OCI-LY3 (cell line): ENCODE measurements around the gene TSPOAP1.
A peak's percentile ranks its signal among the peaks of the same experiment; 100 is the strongest.

Experiments
- H2AFZ ChIP-seq: fragments of 200-600, 300-600 bp; shearing (Covaris generic); 2 replicates; pipeline ENCODE4 v1.6.0; 2014; ENCODE audit warnings: antibody characterized with exemption, low read depth, low read length
- H3K27ac ChIP-seq: fragments of 200-600, 300-600 bp; sonication (generic); 2 replicates; pipeline ENCODE4 v1.5.1; 2014; ENCODE audit warnings: mild to moderate bottlenecking, low read length, moderate library complexity, mixed read lengths
- H3K27me3 ChIP-seq: fragments of 200-600, 300-600 bp; sonication (generic); 2 replicates; pipeline ENCODE4 v1.6.1; 2014; ENCODE audit warnings: low read depth, low read length, mixed read lengths
- H3K36me3 ChIP-seq: fragments of 200-600, 300-600 bp; sonication (generic); replicated peaks from 2 replicates; pipeline ENCODE3; 2014; ENCODE audit warnings: low read depth, low read length, mixed read lengths
- H3K4me1 ChIP-seq: fragments of 300-600, 200-600 bp; sonication (generic); 2 replicates; pipeline ENCODE4 v1.6.1; 2014; ENCODE audit warnings: low read length, mixed read lengths
- H3K4me2 ChIP-seq: fragments of 200-600, 300-600 bp; sonication (generic); 2 replicates; pipeline ENCODE4 v1.6.1; 2014; ENCODE audit warnings: low read length, mixed read lengths
- H3K4me3 ChIP-seq: fragments of 300-600, 200-600 bp; sonication (generic); 2 replicates; pipeline ENCODE4 v1.5.1; 2014; ENCODE audit warnings: antibody characterized with exemption, mild to moderate bottlenecking, low read length, moderate library complexity
- H3K79me2 ChIP-seq: fragments of 300-600, 200-600 bp; shearing (Covaris generic); 2 replicates; pipeline ENCODE4 v1.6.1; 2014; ENCODE audit warnings: mild to moderate bottlenecking, low read length, mixed read lengths
- H3K9ac ChIP-seq: fragments of 300-600, 200-600 bp; shearing (Covaris generic); 2 replicates; pipeline ENCODE4 v1.6.0; 2014; ENCODE audit warnings: mild to moderate bottlenecking, low read length, moderate library complexity
- H3K9me3 ChIP-seq: fragments of 200-600, 300-600 bp; shearing (Covaris generic); 2 replicates; pipeline ENCODE4 v1.6.1; 2014; ENCODE audit warnings: low read length, mixed read lengths; ENCODE audit not compliant: insufficient read depth
- H4K20me1 ChIP-seq: fragments of 200-600, 300-600 bp; sonication (generic); 2 replicates; pipeline ENCODE4 v1.6.1; 2016; ENCODE audit warnings: low read length, mixed read lengths; ENCODE audit not compliant: insufficient read depth
- CTCF ChIP-seq: fragments of 200-600, 300-600 bp; sonication (generic); IDR thresholded peaks from 2 replicates; pipeline ENCODE4 v1.5.1; 2014; ENCODE audit warnings: antibody characterized with exemption, low read length, low read depth
- EZH2phosphoT487 ChIP-seq: fragments of 200-600 bp; shearing (Covaris generic); IDR thresholded peaks from 2 replicates; pipeline ENCODE4 v1.6.1; 2018; ENCODE audit warnings: antibody characterized with exemption, mixed run types, low read depth

Gene TSPOAP1

DNA sequence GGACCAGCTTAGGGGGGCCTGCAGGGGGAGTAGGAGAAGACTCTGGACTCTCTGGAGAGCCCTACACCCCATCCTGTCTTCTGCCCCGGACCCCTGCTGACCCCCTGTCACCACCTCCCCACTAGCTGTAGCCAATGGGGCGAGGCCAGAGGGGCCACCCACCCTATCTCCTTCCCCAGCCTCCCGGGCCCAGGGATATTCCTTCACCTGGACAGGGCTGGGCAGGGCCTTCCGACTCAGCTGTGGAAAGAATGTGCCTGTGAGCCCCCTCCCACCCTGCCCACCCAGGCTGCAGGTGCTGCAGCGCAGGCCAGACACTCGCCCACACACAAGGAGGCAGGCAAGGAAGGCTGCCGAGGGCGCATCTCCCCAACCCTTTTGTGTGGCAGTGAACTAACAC is 23.0 kb downstream of the TSPOAP1 start:
- Histone ChIP-seq H2AFZ (no peak overlapping the region), H3K9me3 (no peaks in the 10 kb centered on the region), H3K36me3 (peaks cover 6% of the 10 kb centered on the region), H3K4me1 (peaks cover 7% of the 10 kb centered on the region), H3K9ac (no peak overlapping the region), H3K27me3 (no peaks in the 10 kb centered on the region), H3K79me2 (no peaks in the 10 kb centered on the region), H3K4me2 (no peak overlapping the region), H4K20me1 (no peaks in the 10 kb centered on the region), H3K4me3 (no peak overlapping the region), H3K27ac (no peak overlapping the region)
- TF ChIP-seq EZH2phosphoT487 (no peak), CTCF (no peak)

GRCh38 chr17:58304750-58305486 is 23.7 kb downstream of the TSPOAP1 start:
- H3K27ac ChIP-seq, result no peak overlapping the region
- H3K36me3 ChIP-seq, result peaks cover 6% of the 10 kb centered on the region
- H3K9me3 ChIP-seq, result no peaks in the 10 kb centered on the region
- peak overlapping the region; percentile 80; the same call in 1 of the 2 replicates for H2AFZ ChIP-seq
- no peaks in the 10 kb centered on the region for H3K79me2 ChIP-seq
- H3K4me3 ChIP-seq, result no peak overlapping the region
- H3K4me1 ChIP-seq, result peaks cover 7% of the 10 kb centered on the region
- H3K9ac ChIP-seq, result no peak overlapping the region; the same call in 1 of the 2 replicates
- no peaks in the 10 kb centered on the region for H4K20me1 ChIP-seq
- H3K27me3 ChIP-seq, result no peaks in the 10 kb centered on the region
- TF ChIP-seq EZH2phosphoT487 (no peak), CTCF (no peak)
- peak overlapping the region; percentile 27 for H3K4me2 ChIP-seq

DNA sequence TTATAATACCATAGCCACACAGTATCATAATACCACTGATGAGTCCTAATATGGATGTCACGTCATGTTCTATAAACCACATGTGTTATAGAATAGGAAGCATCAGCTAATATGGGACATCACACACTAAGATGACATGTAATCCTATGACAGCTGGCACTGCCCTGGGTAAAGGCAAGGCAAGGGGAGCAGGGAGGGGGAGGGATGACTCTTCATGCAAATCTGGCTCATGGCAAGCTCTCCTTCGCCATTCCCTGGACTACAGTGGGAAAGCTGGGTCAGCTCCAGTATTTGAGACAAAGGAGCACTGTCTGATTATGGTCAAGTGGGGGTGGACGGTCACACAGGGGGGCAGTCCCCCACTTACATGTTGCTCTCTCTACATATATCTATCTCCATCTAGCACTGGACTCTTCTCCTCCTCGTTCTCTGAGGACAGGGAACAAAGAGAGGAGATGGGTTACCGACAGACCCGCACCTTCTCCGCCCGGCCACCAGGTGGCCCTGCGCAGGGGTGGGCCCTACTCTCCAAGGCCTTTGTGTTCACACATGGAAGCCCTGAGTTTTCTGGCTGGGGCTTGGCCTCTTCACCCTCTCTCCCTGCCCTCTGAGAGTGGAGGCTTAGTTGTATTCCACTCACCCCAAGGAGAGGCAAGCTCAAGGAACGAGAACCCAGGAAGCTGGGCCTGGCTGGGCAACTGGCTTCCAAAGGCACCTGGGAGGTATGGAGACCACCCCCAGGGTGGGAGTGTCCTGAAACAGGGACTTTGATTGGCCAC is 24.4 kb downstream of the TSPOAP1 start:
- no peak overlapping the region for H3K27ac ChIP-seq
- peak overlapping the region; percentile 80; the same call in 1 of the 2 replicates for H2AFZ ChIP-seq

More for the DNA sequence above, 24.4 kb downstream of the TSPOAP1 start:
- Histone ChIP-seq H3K4me1 (peaks cover 7% of the 10 kb centered on the region), H3K9ac (no peak overlapping the region; the same call in 1 of the 2 replicates), H3K36me3 (peaks cover 6% of the 10 kb centered on the region), H4K20me1 (no peaks in the 10 kb centered on the region), H3K4me2 (peak overlapping the region; percentile 27), H3K4me3 (no peak overlapping the region), H3K9me3 (no peaks in the 10 kb centered on the region), H3K27me3 (no peaks in the 10 kb centered on the region), H3K79me2 (no peaks in the 10 kb centered on the region)
- TF ChIP-seq CTCF (peak; percentile 76), EZH2phosphoT487 (no peak)
